Prostate gland (tissue), 2 donors: Measurements from ENCODE around the gene AGK.

Source experiments
- CTCF ChIP-seq, 4 experiments: fragments of 200-600 bp in 2 of 4; fragments of 450-650 bp in 2 of 4; sonication (generic) in 2 of 4; IDR thresholded peaks; 1 replicate in 3 of 4; 2 replicates in 1 of 4; pipeline ENCODE4 v1.5.1; 2016 to 2019; ENCODE audit warnings: antibody characterized with exemption in 4 of 4, mild to moderate bottlenecking in 2 of 4, moderate library complexity in 2 of 4
- POLR2A ChIP-seq: fragments of 450-650 bp; IDR thresholded peaks from one replicate; pipeline ENCODE4 v1.6.1; 2016; ENCODE audit warnings: antibody characterized with exemption, mild to moderate bottlenecking
- POLR2AphosphoS5 ChIP-seq: sonication (generic); formaldehyde crosslinking; IDR thresholded peaks from one replicate; pipeline ENCODE4 v1.6.1; 2017; ENCODE audit warnings: antibody characterized with exemption

- TF ChIP-seq CTCF (IDR thresholded peaks at IDR 0.05) (no peak), POLR2A (no peak), POLR2AphosphoS5 (no peak)
Observed at GRCh38 chr7:141675436-141676215, 124.4 kb downstream of the AGK start.
